Measurements from ENCODE around the gene IDH3G. TPM values are rescaled to one million over a fixed set of nuclear protein-coding genes. Genes with fewer than 3 reads are reported as not detected.

Gene IDH3G
- total and polyA plus RNA-seq, 2 experiments from 2014 or later: 41.4 to 49.0 TPM

DNA sequence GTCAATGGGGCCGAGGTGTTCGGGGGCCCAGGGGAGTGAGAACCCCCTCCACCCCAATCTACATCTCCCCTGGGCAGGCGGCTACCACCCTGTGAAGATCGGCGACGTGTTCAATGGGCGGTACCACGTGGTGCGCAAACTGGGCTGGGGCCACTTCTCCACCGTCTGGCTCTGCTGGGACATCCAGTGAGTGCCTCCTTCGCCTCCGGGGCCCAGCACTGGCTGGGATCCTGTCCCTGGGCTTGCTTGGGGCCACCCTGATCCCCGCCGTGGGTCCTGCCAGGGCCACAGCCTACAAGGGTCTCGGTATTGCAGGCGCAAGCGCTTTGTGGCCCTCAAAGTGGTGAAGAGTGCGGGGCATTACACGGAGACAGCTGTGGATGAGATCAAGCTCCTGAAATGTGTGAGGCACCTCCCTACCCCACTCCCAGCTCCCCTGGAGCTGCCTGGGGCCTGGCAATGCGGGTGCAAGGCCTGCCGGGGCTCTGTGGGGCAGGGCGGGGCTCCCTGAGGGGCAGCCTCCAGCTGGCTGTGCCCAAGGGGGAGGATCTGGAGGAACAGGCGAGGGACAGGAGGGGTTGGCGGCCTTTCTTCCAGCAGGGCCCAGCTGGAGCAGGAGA lies 12.6 kb downstream of the IDH3G start:
- peaks cover 2% of the 10 kb centered on the region; the same call in 1 of the 3 replicates for H3K36me3 Mint-ChIP-seq (ENCODE audit: low read depth)
- no peak overlapping the region for H3K4me2 ChIP-seq
- no peak overlapping the region for H3K4me3 Mint-ChIP-seq
- no peak overlapping the region for H3K27ac Mint-ChIP-seq
- no peak for DNase-seq (ENCODE audit: low spot score)
- H3K9me3 Mint-ChIP-seq: no peaks in the 10 kb centered on the region
- H3K27me3 ChIP-seq (ENCODE audit: insufficient read depth): no peaks in the 10 kb centered on the region
- peaks cover 7% of the 10 kb centered on the region for H3K27me3 Mint-ChIP-seq (ENCODE audit: insufficient read depth, low read depth, poor library complexity)
- H2AFZ ChIP-seq: no peak overlapping the region
- H3K4me3 ChIP-seq: no peak overlapping the region
- TF ChIP-seq EZH2 (IDR thresholded peaks at IDR 0.05; ENCODE audit: low read depth, unreplicated experiment) (no peak), NANOG (IDR thresholded peaks at IDR 0.05; ENCODE audit: borderline replicate concordance) (no peak), JUNB (IDR thresholded peaks at IDR 0.05; ENCODE audit: unreplicated experiment) (no peak), EZH2phosphoT487 (IDR thresholded peaks at IDR 0.05; ENCODE audit: unreplicated experiment) (no peak), POLR2AphosphoS5 (IDR thresholded peaks at IDR 0.05; ENCODE audit: low read depth) (no peak), ZNF114 (CRISPR knock-in tag; IDR thresholded peaks at IDR 0.05) (no peak), CREB1 (CRISPR knock-in tag; IDR thresholded peaks at IDR 0.05; ENCODE audit: low read depth) (no peak), ZNF331 (CRISPR knock-in tag; IDR thresholded peaks at IDR 0.05; ENCODE audit: low read depth) (no peak)
- TF ChIP-seq, protein P1, sequence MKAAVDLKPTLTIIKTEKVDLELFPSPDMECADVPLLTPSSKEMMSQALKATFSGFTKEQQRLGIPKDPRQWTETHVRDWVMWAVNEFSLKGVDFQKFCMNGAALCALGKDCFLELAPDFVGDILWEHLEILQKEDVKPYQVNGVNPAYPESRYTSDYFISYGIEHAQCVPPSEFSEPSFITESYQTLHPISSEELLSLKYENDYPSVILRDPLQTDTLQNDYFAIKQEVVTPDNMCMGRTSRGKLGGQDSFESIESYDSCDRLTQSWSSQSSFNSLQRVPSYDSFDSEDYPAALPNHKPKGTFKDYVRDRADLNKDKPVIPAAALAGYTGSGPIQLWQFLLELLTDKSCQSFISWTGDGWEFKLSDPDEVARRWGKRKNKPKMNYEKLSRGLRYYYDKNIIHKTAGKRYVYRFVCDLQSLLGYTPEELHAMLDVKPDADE (IDR thresholded peaks at IDR 0.05): no peak
- TF ChIP-seq, protein P2, sequence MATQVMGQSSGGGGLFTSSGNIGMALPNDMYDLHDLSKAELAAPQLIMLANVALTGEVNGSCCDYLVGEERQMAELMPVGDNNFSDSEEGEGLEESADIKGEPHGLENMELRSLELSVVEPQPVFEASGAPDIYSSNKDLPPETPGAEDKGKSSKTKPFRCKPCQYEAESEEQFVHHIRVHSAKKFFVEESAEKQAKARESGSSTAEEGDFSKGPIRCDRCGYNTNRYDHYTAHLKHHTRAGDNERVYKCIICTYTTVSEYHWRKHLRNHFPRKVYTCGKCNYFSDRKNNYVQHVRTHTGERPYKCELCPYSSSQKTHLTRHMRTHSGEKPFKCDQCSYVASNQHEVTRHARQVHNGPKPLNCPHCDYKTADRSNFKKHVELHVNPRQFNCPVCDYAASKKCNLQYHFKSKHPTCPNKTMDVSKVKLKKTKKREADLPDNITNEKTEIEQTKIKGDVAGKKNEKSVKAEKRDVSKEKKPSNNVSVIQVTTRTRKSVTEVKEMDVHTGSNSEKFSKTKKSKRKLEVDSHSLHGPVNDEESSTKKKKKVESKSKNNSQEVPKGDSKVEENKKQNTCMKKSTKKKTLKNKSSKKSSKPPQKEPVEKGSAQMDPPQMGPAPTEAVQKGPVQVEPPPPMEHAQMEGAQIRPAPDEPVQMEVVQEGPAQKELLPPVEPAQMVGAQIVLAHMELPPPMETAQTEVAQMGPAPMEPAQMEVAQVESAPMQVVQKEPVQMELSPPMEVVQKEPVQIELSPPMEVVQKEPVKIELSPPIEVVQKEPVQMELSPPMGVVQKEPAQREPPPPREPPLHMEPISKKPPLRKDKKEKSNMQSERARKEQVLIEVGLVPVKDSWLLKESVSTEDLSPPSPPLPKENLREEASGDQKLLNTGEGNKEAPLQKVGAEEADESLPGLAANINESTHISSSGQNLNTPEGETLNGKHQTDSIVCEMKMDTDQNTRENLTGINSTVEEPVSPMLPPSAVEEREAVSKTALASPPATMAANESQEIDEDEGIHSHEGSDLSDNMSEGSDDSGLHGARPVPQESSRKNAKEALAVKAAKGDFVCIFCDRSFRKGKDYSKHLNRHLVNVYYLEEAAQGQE (IDR thresholded peaks at IDR 0.05; ENCODE audit: unreplicated experiment): no peak
- TF ChIP-seq, protein P3, sequence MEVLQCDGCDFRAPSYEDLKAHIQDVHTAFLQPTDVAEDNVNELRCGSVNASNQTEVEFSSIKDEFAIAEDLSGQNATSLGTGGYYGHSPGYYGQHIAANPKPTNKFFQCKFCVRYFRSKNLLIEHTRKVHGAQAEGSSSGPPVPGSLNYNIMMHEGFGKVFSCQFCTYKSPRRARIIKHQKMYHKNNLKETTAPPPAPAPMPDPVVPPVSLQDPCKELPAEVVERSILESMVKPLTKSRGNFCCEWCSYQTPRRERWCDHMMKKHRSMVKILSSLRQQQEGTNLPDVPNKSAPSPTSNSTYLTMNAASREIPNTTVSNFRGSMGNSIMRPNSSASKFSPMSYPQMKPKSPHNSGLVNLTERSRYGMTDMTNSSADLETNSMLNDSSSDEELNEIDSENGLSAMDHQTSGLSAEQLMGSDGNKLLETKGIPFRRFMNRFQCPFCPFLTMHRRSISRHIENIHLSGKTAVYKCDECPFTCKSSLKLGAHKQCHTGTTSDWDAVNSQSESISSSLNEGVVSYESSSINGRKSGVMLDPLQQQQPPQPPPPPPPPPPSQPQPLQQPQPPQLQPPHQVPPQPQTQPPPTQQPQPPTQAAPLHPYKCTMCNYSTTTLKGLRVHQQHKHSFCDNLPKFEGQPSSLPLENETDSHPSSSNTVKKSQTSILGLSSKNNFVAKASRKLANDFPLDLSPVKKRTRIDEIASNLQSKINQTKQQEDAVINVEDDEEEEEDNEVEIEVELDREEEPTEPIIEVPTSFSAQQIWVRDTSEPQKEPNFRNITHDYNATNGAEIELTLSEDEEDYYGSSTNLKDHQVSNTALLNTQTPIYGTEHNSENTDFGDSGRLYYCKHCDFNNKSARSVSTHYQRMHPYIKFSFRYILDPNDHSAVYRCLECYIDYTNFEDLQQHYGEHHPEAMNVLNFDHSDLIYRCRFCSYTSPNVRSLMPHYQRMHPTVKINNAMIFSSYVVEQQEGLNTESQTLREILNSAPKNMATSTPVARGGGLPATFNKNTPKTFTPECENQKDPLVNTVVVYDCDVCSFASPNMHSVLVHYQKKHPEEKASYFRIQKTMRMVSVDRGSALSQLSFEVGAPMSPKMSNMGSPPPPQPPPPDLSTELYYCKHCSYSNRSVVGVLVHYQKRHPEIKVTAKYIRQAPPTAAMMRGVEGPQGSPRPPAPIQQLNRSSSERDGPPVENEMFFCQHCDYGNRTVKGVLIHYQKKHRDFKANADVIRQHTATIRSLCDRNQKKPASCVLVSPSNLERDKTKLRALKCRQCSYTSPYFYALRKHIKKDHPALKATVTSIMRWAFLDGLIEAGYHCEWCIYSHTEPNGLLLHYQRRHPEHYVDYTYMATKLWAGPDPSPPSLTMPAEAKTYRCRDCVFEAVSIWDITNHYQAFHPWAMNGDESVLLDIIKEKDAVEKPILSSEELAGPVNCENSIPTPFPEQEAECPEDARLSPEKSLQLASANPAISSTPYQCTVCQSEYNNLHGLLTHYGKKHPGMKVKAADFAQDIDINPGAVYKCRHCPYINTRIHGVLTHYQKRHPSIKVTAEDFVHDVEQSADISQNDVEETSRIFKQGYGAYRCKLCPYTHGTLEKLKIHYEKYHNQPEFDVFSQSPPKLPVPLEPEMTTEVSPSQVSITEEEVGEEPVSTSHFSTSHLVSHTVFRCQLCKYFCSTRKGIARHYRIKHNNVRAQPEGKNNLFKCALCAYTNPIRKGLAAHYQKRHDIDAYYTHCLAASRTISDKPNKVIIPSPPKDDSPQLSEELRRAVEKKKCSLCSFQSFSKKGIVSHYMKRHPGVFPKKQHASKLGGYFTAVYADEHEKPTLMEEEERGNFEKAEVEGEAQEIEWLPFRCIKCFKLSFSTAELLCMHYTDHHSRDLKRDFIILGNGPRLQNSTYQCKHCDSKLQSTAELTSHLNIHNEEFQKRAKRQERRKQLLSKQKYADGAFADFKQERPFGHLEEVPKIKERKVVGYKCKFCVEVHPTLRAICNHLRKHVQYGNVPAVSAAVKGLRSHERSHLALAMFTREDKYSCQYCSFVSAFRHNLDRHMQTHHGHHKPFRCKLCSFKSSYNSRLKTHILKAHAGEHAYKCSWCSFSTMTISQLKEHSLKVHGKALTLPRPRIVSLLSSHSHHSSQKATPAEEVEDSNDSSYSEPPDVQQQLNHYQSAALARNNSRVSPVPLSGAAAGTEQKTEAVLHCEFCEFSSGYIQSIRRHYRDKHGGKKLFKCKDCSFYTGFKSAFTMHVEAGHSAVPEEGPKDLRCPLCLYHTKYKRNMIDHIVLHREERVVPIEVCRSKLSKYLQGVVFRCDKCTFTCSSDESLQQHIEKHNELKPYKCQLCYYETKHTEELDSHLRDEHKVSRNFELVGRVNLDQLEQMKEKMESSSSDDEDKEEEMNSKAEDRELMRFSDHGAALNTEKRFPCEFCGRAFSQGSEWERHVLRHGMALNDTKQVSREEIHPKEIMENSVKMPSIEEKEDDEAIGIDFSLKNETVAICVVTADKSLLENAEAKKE (CRISPR knock-in tag; IDR thresholded peaks at IDR 0.05): no peak
- TF ChIP-seq, protein P4, sequence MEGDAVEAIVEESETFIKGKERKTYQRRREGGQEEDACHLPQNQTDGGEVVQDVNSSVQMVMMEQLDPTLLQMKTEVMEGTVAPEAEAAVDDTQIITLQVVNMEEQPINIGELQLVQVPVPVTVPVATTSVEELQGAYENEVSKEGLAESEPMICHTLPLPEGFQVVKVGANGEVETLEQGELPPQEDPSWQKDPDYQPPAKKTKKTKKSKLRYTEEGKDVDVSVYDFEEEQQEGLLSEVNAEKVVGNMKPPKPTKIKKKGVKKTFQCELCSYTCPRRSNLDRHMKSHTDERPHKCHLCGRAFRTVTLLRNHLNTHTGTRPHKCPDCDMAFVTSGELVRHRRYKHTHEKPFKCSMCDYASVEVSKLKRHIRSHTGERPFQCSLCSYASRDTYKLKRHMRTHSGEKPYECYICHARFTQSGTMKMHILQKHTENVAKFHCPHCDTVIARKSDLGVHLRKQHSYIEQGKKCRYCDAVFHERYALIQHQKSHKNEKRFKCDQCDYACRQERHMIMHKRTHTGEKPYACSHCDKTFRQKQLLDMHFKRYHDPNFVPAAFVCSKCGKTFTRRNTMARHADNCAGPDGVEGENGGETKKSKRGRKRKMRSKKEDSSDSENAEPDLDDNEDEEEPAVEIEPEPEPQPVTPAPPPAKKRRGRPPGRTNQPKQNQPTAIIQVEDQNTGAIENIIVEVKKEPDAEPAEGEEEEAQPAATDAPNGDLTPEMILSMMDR (conservative IDR thresholded peaks at IDR 0.05; ENCODE audit: low read depth in 2 of 2): no peak
- H3K4me1 ChIP-seq (ENCODE audit: insufficient read depth): no peaks in the 10 kb centered on the region
- ATAC-seq: no peak
- H3K36me3 ChIP-seq (ENCODE audit: insufficient read depth): no peaks in the 10 kb centered on the region
- H3K79me2 ChIP-seq (replicated peaks; ENCODE audit: insufficient read depth): no peaks in the 10 kb centered on the region
- peaks cover 7% of the 10 kb centered on the region; the same call in 2 of the 3 replicates for H3K4me1 Mint-ChIP-seq
- H3F3A ChIP-seq (replicated peaks; ENCODE audit: low read depth): no peaks in the 10 kb centered on the region
- no peak overlapping the region for H3K27ac ChIP-seq (ENCODE audit: low read depth)
- H4K20me1 ChIP-seq (replicated peaks; ENCODE audit: insufficient read depth): no peaks in the 10 kb centered on the region
- no peaks in the 10 kb centered on the region for H3K9me2 ChIP-seq (ENCODE audit: insufficient read depth)
